HL-60 (cell line): ENCODE data around the gene PCNX4.
"Not testable (repeated sequence)": the region's sequence is repeated elsewhere in the genome, so short reads cannot be mapped to it uniquely, and the experiment has no call there.

Experiments
- DNase-seq, 2 experiments: peaks; one replicate each; pipeline ENCODE4 v3.0.0-alpha.2; 2010 to 2020; ENCODE audit warnings: low read depth in 1 of 2, low spot score in 1 of 2
- H3K27ac ChIP-seq: fragments of 250-450 bp; sonication (Bioruptor Pico); replicated peaks from 2 replicates; pipeline ENCODE4 v1.5.1; 2020; ENCODE audit warnings: mild to moderate bottlenecking, moderate library complexity
- H3K27me3 ChIP-seq: fragments of 250-450 bp; sonication (Bioruptor Pico); 2 replicates; pipeline ENCODE4 v1.5.1; 2021; ENCODE audit warnings: mild to moderate bottlenecking, moderate library complexity; ENCODE audit not compliant: insufficient read depth, poor library complexity, severe bottlenecking
- H3K4me3 ChIP-seq: replicated peaks from 2 replicates; pipeline ENCODE4 v1.5.1; 2011; ENCODE audit warnings: mild to moderate bottlenecking, control low read depth, low read length; ENCODE audit not compliant: insufficient read depth
- CTCF ChIP-seq: IDR thresholded peaks from one replicate; pipeline ENCODE4 v1.5.1; 2011; ENCODE audit warnings: low read length, control low read depth, inconsistent platforms; ENCODE audit not compliant: insufficient read depth
- GABPA ChIP-seq: IDR thresholded peaks from 2 replicates; pipeline ENCODE4 v1.6.1; 2012; ENCODE audit warnings: low read depth
- POLR2AphosphoS5 ChIP-seq: IDR thresholded peaks from 2 replicates; pipeline ENCODE4 v1.6.1; 2012; ENCODE audit warnings: low read depth
- SPI1 ChIP-seq: IDR thresholded peaks from 2 replicates; pipeline ENCODE4 v1.6.1; 2012; ENCODE audit warnings: low read depth, mild to moderate bottlenecking, borderline replicate concordance
- long read RNA-seq: library from polyadenylated mRNA; unstranded; transcript quantifications from one replicate; pipeline ENCODE4 v2.0.0, GENCODE V29; 2020
- TF ChIP-seq, protein P1 (sequence below): IDR thresholded peaks from 2 replicates; pipeline ENCODE4 v1.6.1; 2012; ENCODE audit warnings: low read depth; ENCODE audit not compliant: insufficient replicate concordance

PCNX4 gene
- long read RNA-seq, full-length matches to known transcripts: 30 of 56 reads
- long read RNA-seq, partial matches to known transcripts: 12 of 56 reads
- long read RNA-seq, other reads (novel, unspliced or antisense): 14 of 56 reads

GRCh38 chr14:60091550-60092525, at the start of gene PCNX4:
TSS of gene PCNX4 (plus strand) at chr14:60091923. CDS start at chr14:60107639, 15,716 bp downstream.
- Histone ChIP-seq H3K27me3 (no peaks in the 10 kb centered on the region), H3K4me3 (peak within 1 kb of the TSS; percentile 56), H3K27ac (peak within 1 kb of the TSS; percentile 97)
- peak; percentile 91 for TF ChIP-seq POLR2AphosphoS5
- TF ChIP-seq, protein P1, sequence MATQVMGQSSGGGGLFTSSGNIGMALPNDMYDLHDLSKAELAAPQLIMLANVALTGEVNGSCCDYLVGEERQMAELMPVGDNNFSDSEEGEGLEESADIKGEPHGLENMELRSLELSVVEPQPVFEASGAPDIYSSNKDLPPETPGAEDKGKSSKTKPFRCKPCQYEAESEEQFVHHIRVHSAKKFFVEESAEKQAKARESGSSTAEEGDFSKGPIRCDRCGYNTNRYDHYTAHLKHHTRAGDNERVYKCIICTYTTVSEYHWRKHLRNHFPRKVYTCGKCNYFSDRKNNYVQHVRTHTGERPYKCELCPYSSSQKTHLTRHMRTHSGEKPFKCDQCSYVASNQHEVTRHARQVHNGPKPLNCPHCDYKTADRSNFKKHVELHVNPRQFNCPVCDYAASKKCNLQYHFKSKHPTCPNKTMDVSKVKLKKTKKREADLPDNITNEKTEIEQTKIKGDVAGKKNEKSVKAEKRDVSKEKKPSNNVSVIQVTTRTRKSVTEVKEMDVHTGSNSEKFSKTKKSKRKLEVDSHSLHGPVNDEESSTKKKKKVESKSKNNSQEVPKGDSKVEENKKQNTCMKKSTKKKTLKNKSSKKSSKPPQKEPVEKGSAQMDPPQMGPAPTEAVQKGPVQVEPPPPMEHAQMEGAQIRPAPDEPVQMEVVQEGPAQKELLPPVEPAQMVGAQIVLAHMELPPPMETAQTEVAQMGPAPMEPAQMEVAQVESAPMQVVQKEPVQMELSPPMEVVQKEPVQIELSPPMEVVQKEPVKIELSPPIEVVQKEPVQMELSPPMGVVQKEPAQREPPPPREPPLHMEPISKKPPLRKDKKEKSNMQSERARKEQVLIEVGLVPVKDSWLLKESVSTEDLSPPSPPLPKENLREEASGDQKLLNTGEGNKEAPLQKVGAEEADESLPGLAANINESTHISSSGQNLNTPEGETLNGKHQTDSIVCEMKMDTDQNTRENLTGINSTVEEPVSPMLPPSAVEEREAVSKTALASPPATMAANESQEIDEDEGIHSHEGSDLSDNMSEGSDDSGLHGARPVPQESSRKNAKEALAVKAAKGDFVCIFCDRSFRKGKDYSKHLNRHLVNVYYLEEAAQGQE: peak; percentile 6
- no peak for TF ChIP-seq SPI1
- DNase-seq: peak; percentile 96 to 98

- not testable (repeated sequence) for H3K27ac ChIP-seq, H3K27me3 ChIP-seq, H3K4me3 ChIP-seq, DNase-seq
These were observed 43.7 kb upstream of the PCNX4 start for GRCh38 chr14:60047976-60048375.

- Histone ChIP-seq H3K27me3 (no peaks in the 10 kb centered on the region), H3K27ac (no peak overlapping the region), H3K4me3 (no peak overlapping the region)
- no peak for TF ChIP-seq GABPA
- TF ChIP-seq CTCF: no peak
- TF ChIP-seq POLR2AphosphoS5: no peak
- TF ChIP-seq SPI1: no peak
- TF ChIP-seq, protein P1: no peak
- DNase-seq: no peak
These were observed 40.0 kb upstream of the PCNX4 start for GRCh38 chr14:60051721-60052221.

DNA sequence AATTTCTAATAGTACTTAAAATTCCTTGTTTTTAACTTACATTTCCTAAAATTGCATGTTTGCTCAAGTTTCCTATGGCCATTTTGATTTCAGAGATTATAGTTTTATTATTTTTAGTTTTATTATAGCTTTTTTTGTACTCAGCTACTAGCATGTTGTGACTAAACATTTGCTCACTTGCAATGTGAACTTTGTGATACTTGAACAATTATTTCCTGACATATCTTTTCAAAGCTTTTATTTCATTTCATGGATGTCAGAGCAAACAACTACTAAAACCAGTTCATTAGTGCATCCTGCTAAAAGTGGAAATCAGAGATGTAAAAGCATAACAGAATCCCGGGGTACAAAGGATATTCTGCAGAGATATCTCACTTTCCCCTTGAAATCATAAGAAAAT, 33.6 kb upstream of the PCNX4 start:
- Histone ChIP-seq H3K27me3 (peaks cover 5% of the 10 kb centered on the region), H3K4me3 (no peak overlapping the region), H3K27ac (no peak overlapping the region)
- TF ChIP-seq CTCF: no peak
- no peak for TF ChIP-seq SPI1
- TF ChIP-seq, protein P1: no peak
- TF ChIP-seq POLR2AphosphoS5: no peak
- no peak for TF ChIP-seq GABPA
- DNase-seq: no peak
